Measurements from ENCODE around the gene NPM1. TPM values are rescaled to one million over a fixed set of nuclear protein-coding genes. Genes with fewer than 3 reads are reported as not detected.
"Not testable (repeated sequence)": the region's sequence is repeated elsewhere in the genome, so short reads cannot be mapped to it uniquely, and the experiment has no call there.

NPM1 gene, protein sequence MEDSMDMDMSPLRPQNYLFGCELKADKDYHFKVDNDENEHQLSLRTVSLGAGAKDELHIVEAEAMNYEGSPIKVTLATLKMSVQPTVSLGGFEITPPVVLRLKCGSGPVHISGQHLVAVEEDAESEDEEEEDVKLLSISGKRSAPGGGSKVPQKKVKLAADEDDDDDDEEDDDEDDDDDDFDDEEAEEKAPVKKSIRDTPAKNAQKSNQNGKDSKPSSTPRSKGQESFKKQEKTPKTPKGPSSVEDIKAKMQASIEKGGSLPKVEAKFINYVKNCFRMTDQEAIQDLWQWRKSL
- 100 to 1,000 TPM; 407 to 440 TPM for total RNA-seq
- long read RNA-seq, transcript NPM1-202 (10 exons, 1,237 nt): minor isoform, 8 of 276 reads
- long read RNA-seq, transcript NPM1-201 (11 exons, 1,758 nt): major isoform, 233 of 276 reads
- long read RNA-seq, transcript NPM1-203 (10 exons, 1,598 nt): minor isoform, 25 of 276 reads
- long read RNA-seq, partial matches to known transcripts: 5 of 276 reads
- long read RNA-seq, other reads (novel, unspliced or antisense): 5 of 276 reads

DNA sequence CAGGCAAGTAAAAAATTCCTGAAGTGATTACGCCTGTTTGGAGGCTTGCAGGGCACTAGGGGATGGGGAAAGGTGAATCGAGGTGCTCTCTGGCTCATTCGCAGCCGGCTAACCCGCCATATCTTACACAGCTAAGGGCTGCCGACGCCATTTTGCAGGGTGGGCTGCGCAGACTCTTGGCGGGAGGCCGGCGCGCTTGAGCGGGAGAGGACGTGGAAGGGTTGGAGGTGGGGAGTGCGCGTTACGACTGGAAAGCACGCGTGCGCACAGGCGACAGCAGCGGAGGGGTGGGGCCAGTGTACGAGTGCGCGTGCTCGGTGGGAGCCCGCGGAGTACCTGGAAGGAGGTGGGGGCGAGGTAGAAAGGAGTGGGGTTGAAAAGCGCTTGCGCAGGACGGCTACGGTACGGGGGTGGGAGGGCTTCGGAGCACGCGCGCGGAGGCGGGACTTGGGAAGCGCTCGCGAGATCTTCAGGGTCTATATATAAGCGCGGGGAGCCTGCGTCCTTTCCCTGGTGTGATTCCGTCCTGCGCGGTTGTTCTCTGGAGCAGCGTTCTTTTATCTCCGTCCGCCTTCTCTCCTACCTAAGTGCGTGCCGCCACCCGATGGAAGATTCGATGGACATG, at the start of gene NPM1:
Gene NPM1, plus strand, starts transcription at position 505 of the 625 bp plus-strand sequence. Its CDS starts 100 bp downstream, at position 605.
- DNase-seq: peak; percentile 97 to 98
- ATAC-seq: peak; percentile 95
- intact Hi-C loops (cut with DNase I, micrococcal nuclease): no loop called here

DNA sequence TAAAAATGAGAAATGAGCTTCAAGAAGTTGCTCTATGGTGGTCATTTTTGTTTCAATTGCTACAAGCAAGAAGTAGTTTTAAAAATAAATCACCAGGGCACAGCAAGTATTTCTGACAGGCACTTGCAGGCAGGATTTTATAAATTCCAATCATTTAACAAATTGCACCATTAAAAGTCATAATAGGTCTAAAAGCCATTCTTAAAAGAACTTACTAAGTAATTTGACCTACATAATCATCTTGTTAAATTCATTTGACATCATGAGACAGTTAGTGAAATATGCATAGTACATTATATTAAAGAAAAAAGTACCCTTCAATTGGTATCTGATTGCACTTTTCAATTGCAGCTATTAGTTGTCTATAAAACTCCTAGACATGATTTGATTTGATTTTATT, 47.6 kb upstream of the NPM1 start:
- ATAC-seq (no peak), DNase-seq (no peak)
- intact Hi-C loops (cut with DNase I, micrococcal nuclease): no loop called here

- no peak for DNase-seq
- ATAC-seq: no peak
- intact Hi-C loops (cut with DNase I, micrococcal nuclease): no loop called here
Measured at GRCh38 chr5:171340491-171340890, 47.2 kb upstream of the NPM1 start.

- intact Hi-C loops (cut with DNase I, micrococcal nuclease): no loop called here
- peak in 1 of 2 donors; percentile 26 for DNase-seq
- ATAC-seq: peak; percentile 69
Measured at GRCh38 chr5:171342362-171343111, 45.1 kb upstream of the NPM1 start.

- intact Hi-C loops (cut with DNase I, micrococcal nuclease): no loop called here
- DNase-seq: no peak
- ATAC-seq: no peak
Measured at GRCh38 chr5:171344936-171345608, 42.6 kb upstream of the NPM1 start.

GRCh38 chr5:171351536-171352073, 36.0 kb upstream of the NPM1 start:
- intact Hi-C loops (cut with DNase I, micrococcal nuclease): no loop called here
- ATAC-seq (no peak), DNase-seq (no peak)

DNA sequence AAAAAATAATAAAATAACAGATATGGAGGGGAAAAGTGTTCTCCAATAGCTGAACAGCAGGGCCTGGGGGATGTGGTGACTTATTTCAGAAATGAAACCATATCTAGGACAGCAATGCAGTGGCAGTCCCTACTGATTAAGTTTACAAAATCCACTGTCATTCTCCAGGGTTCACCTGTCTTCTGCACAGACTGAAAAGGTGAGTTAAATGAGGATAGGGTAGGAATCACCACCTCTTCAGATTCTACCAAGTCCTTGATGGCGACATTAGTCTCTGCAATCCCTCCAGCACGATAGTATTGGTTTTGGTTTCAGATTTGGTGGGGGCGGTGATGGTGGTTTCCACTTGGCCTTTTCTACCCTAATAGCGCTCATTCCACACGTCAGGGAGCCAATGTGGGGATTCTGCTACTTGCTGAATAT, 32.3 kb upstream of the NPM1 start:
- DNase-seq: no peak
- no peak for ATAC-seq
- intact Hi-C loops (cut with DNase I, micrococcal nuclease): no loop called here

DNA sequence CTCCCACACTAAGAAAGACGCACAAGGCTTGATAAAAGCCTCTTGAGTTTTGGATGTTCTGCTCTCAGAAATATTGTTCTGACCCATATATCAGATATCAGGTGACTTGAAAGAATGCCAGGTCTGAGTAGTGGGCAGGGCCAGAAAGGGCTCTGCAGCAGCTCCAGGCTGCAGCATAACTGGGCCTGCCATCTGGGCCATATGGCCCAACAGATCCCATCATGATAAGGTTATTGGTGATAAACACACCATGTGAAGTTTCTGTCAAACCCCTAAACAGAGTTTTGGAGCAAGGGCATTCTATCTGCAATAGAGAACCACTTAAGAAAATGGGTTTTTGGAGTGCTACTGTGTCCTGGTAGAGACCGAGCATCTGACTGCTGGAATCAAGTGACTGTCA, 29.8 kb upstream of the NPM1 start:
- ATAC-seq (no peak), DNase-seq (no peak)
- intact Hi-C loops (cut with DNase I, micrococcal nuclease): no loop called here

DNA sequence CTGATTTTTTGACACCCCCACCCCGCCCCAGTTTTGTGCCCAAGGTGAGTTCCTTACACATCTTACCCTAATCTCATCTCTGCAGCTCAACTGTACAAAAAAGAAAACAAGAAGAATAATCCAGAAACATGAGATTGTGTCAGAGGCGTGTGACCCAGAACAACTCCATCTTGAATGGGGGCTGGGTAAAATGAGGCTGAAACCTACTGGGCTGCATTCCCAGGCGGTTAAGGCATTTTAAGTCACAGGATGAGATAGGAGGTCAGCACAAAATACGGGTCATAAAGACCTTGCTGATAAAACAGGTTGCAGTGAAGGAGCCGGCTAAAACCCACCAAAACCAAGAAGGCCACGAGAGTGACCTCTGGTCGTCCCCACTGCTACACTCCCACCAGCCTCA, 26.5 kb upstream of the NPM1 start:
- intact Hi-C loops (cut with DNase I, micrococcal nuclease); DNase-seq; ATAC-seq: not testable (repeated sequence)

DNA sequence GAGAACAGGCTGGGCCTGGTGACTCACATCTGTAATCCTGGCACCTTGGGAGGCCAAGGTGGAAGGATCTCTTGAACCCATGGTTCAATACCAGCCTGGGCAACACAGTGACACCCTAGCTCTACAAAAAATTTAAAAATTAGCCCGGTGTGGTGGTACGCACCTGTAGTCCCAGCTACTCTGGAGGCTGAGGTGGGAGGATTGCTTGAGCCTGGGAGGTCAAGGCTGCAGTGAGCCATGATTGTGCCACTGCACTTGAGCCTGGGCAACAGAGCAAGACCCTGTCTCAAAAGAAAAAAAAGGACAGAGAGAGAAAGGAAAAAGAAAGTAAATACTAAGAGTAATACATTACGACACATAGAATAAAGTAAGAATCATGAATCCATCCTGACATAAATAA, 24.4 kb upstream of the NPM1 start:
- intact Hi-C loops (cut with DNase I, micrococcal nuclease); DNase-seq; ATAC-seq: not testable (repeated sequence)

GRCh38 chr5:171363846-171364245, 23.8 kb upstream of the NPM1 start:
- intact Hi-C loops (cut with DNase I, micrococcal nuclease): no loop called here
- DNase-seq (no peak), ATAC-seq (no peak)

- DNase-seq (no peak), ATAC-seq (no peak)
- intact Hi-C loops (cut with DNase I, micrococcal nuclease): no loop called here
Measured at GRCh38 chr5:171365351-171365750, 22.3 kb upstream of the NPM1 start.

DNA sequence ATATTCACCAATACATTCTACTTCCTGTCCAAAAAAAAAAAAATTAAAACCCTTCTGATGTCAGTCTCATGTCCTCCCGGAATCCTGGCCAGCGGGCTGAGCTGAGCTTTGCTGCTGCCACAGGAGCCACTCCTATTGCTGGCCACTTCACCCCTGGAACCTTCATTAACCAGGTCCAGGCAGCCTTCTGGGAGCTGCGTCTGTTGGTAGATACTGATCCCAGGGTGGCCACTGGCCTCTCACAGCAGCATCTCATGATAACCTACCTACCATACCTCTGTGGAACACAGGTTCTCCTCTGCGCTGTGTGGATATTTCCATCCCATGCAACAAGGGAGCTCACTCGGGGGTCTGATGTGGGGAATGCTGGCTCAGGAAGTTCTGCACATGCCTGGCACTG, 21.0 kb upstream of the NPM1 start:
- DNase-seq (no peak), ATAC-seq (no peak)
- intact Hi-C loops (cut with DNase I, micrococcal nuclease): no loop called here

DNA sequence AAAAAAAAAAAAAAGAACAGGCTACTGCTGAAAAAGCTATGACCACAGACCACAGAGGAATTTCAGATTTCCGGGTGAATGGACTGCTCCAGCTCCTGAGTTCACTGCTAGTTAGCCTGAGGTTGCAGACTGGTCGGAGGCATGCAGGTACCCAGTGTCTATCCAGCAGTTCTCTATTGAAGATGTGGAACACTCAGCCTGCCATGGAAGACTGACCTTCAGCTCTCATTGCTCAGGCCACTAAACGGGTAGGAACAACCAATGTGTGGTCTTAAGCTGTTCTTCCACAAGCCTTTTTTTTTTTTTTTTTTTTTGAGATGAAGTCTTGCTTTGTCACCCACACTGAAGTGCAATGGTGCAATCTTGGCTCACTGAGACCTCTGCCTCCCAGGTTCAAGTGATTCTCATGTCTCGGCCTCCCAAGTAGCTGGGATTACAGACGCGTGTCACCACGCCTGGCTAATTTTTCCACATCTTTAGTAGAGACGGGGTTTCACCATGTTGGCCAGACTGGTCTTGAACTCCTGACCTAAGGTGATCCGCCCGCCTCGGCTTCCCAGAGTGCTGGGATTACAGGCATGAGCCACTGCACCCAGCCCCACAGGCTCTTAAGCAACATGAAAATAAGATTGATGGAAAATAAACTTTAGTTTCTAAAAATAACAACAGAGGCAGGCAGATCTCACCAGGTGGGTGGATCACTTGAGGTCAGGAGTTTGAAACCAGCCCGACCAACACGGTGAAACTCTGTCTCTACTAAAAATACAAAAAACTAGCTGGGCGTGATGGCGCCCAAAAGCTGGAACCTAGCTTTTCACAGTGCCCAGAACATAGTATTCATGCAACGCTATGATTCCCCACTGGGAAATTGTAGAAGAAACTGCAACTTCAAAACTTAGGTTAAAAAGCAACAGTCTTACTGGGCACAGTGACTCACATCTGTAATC, 20.0 kb upstream of the NPM1 start:
- intact Hi-C loops (cut with DNase I, micrococcal nuclease): no loop called here
- ATAC-seq: no peak
- DNase-seq: no peak

GRCh38 chr5:171369056-171369455, 18.6 kb upstream of the NPM1 start:
- DNase-seq (peak in 1 of 2 donors; percentile 39), ATAC-seq (peak; percentile 83)
- intact Hi-C loops (cut with DNase I, micrococcal nuclease): no loop called here

GRCh38 chr5:171369898-171370297, 17.8 kb upstream of the NPM1 start:
- DNase-seq (no peak), ATAC-seq (no peak)

DNA sequence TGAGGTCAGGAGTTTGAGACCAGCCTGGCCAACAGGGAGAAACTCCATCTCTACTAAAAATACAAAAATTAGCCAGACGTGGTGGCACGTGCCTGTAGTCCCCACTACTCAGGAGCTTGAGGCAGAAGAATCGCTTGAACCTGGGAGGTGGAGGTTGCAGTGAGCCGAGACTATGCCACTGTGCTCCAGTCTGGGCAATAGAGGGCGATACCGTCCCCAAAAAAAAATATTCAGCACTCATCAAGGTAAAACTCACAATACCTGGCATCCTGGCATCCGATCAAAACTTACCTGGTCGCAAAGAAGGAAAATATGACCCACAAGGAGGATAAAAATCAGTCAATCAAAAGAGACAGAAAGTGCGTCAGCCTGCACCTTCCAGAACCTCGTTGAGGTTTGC, 16.8 kb upstream of the NPM1 start:
- ATAC-seq; intact Hi-C loops (cut with DNase I, micrococcal nuclease); DNase-seq: not testable (repeated sequence)

More at GRCh38 chr5:171369898-171370297, 17.8 kb upstream of the NPM1 start:
- intact Hi-C loops (cut with DNase I, micrococcal nuclease): no loop called here

- no peak for ATAC-seq
- DNase-seq: no peak
- intact Hi-C loops (cut with DNase I, micrococcal nuclease): no loop called here
Measured at GRCh38 chr5:171371326-171371725, 16.3 kb upstream of the NPM1 start.
